Erythroblast (primary cell): ENCODE data around the gene TAPT1.
"Not testable (repeated sequence)": the region's sequence is repeated elsewhere in the genome, so short reads cannot be mapped to it uniquely, and the experiment has no call there.

ENCODE experiments used
- DNase-seq, 2 experiments: peaks; one replicate each; lab custom pipeline; 2025; lab: John Stamatoyannopoulos, UW
- GATA1 ChIP-seq: IDR thresholded peaks from 2 replicates; pipeline ENCODE4 v1.6.1; 2011; ENCODE audit warnings: low read depth, mild to moderate bottlenecking, control low read depth, low read length, moderate library complexity
- POLR2A ChIP-seq: IDR thresholded peaks from 2 replicates; pipeline ENCODE4 v1.6.1; 2011; ENCODE audit warnings: mild to moderate bottlenecking, low read length

Gene TAPT1

GRCh38 chr4:16213121-16213520 is 13.2 kb downstream of the TAPT1 start:
- no peak for TF ChIP-seq GATA1
- TF ChIP-seq POLR2A, result no peak
- DNase-seq, result no peak

GRCh38 chr4:16212138-16212782 is 14.0 kb downstream of the TAPT1 start:
- no peak for DNase-seq
- no peak for TF ChIP-seq GATA1
- no peak for TF ChIP-seq POLR2A

- TF ChIP-seq GATA1, result no peak
- no peak for TF ChIP-seq POLR2A
- no peak for DNase-seq
Observed at GRCh38 chr4:16207409-16207808, 18.9 kb downstream of the TAPT1 start.

- no peak for DNase-seq
- TF ChIP-seq POLR2A, result no peak
- TF ChIP-seq GATA1, result no peak
Observed at GRCh38 chr4:16206848-16207247, 19.4 kb downstream of the TAPT1 start.

GRCh38 chr4:16206301-16206700 is 20.0 kb downstream of the TAPT1 start:
- DNase-seq, result no peak
- TF ChIP-seq POLR2A, result no peak
- no peak for TF ChIP-seq GATA1

- TF ChIP-seq GATA1, result no peak
- TF ChIP-seq POLR2A, result no peak
- peak; percentile 16 to 34 for DNase-seq
Observed at GRCh38 chr4:16205298-16206164, 20.7 kb downstream of the TAPT1 start.

- TF ChIP-seq POLR2A, result no peak
- DNase-seq, result no peak
Observed at GRCh38 chr4:16204505-16204904, 21.8 kb downstream of the TAPT1 start.

- no peak for TF ChIP-seq POLR2A
- no peak for TF ChIP-seq GATA1
- DNase-seq, result no peak
Observed at GRCh38 chr4:16203083-16203482, 23.2 kb downstream of the TAPT1 start.

- TF ChIP-seq POLR2A, result no peak
- no peak for TF ChIP-seq GATA1
- no peak for DNase-seq
Observed at GRCh38 chr4:16202598-16202997, 23.7 kb downstream of the TAPT1 start.

GRCh38 chr4:16199093-16199492 is 27.2 kb downstream of the TAPT1 start:
- TF ChIP-seq GATA1 (no peak), POLR2A (no peak)
- peak; percentile 22 for DNase-seq

- DNase-seq, result peak in 1 of 2 experiments; percentile 4
- TF ChIP-seq GATA1 (no peak), POLR2A (no peak)
Observed at GRCh38 chr4:16197876-16198665, 28.2 kb downstream of the TAPT1 start.

GRCh38 chr4:16196482-16197393 is 29.5 kb downstream of the TAPT1 start:
- no peak for DNase-seq
- TF ChIP-seq POLR2A (no peak), GATA1 (no peak)

GRCh38 chr4:16195209-16195608 is 31.1 kb downstream of the TAPT1 start:
- no peak for DNase-seq
- TF ChIP-seq GATA1 (no peak), POLR2A (no peak)

GRCh38 chr4:16194798-16195197 is 31.5 kb downstream of the TAPT1 start:
- not testable (repeated sequence) for DNase-seq
